Measurements from ENCODE around the gene RBM15B. TPM values are rescaled to one million over a fixed set of nuclear protein-coding genes. Genes with fewer than 3 reads are reported as not detected.
A peak's percentile ranks its signal among the peaks of the same experiment; 100 is the strongest.

RBM15B gene
- total RNA-seq, 2 experiments from 2014 or later = 29.1 to 29.2 TPM

- Mint-ChIP-seq H3K9me3 (no peaks in the 10 kb centered on the region), H3K36me3 (ENCODE audit: low read depth) (peaks cover 75% of the 10 kb centered on the region), H3K27ac (no peak overlapping the region), H3K4me1 (ENCODE audit: low read depth) (no peaks in the 10 kb centered on the region), H3K4me3 (no peak overlapping the region), H3K27me3 (no peaks in the 10 kb centered on the region)
- intact Hi-C loops (cut with DNase I, micrococcal nuclease) = no loop called here
- H3K27ac ChIP-seq (ENCODE audit: low read depth in 1 of 2, low read length in 2 of 2) = no peak overlapping the region
- no peak for TF ChIP-seq CTCF (IDR thresholded peaks at IDR 0.05)
- POLR2A ChIA-PET = interaction anchor here (0.7 kb wide), 1 partner anchor 189 kb away, joined by 4 read pairs; no protein-coding TSS in a partner anchor
- H3K27me3 ChIP-seq (ENCODE audit: control insufficient read depth in 1 of 2, insufficient read depth in 2 of 2, low read length in 2 of 2) = no peaks in the 10 kb centered on the region
- H3K9me3 ChIP-seq (ENCODE audit: control insufficient read depth in 1 of 2, insufficient read depth in 1 of 2, low read length in 2 of 2) = no peaks in the 10 kb centered on the region
- DNase-seq = no peak
- peaks cover 68% of the 10 kb centered on the region for H3K36me3 ChIP-seq (ENCODE audit: insufficient read depth, low read length)
- H3K4me1 ChIP-seq (ENCODE audit: insufficient read depth, low read length) = no peaks in the 10 kb centered on the region
- no peak overlapping the region for H3K4me3 ChIP-seq (ENCODE audit: low read length)
- CTCF ChIA-PET = no interaction called here
- no peak for ATAC-seq (ENCODE audit: poor library complexity)
These were observed 38.1 kb downstream of the RBM15B start for GRCh38 chr3:51429138-51429537.

- Histone ChIP-seq H3K4me1 (ENCODE audit: insufficient read depth, low read length) (no peaks in the 10 kb centered on the region), H3K4me3 (ENCODE audit: low read length) (no peak overlapping the region), H3K9me3 (ENCODE audit: control insufficient read depth in 1 of 2, insufficient read depth in 1 of 2, low read length in 2 of 2) (no peaks in the 10 kb centered on the region), H3K36me3 (ENCODE audit: insufficient read depth, low read length) (peaks cover 58% of the 10 kb centered on the region), H3K27me3 (ENCODE audit: control insufficient read depth in 1 of 2, insufficient read depth in 2 of 2, low read length in 2 of 2) (no peaks in the 10 kb centered on the region), H3K27ac (ENCODE audit: low read depth in 1 of 2, low read length in 2 of 2) (no peak overlapping the region)
- H3K27ac Mint-ChIP-seq = no peak overlapping the region
- ATAC-seq (ENCODE audit: poor library complexity) = no peak
- no peak for DNase-seq
- H3K9me3 Mint-ChIP-seq = no peaks in the 10 kb centered on the region
- H3K4me1 Mint-ChIP-seq (ENCODE audit: low read depth) = peaks cover 8% of the 10 kb centered on the region
- no peak overlapping the region for H3K4me3 Mint-ChIP-seq
- CTCF ChIA-PET = interaction anchor here (1.0 to 2.0 kb wide), 5 partner anchors 9 to 818 kb away, joined by 3 to 17 read pairs (median 5); no protein-coding TSS in a partner anchor
- POLR2A ChIA-PET = interaction anchor here (1.7 to 1.8 kb wide), 2 partner anchors 45 to 49 kb away, joined by 5 read pairs; partner anchors contain the start of gene MANF
- TF ChIP-seq CTCF (IDR thresholded peaks at IDR 0.05) = no peak
- intact Hi-C loops (cut with DNase I, micrococcal nuclease) = loop anchor here (1.0 to 2.0 kb wide), 3 partner anchors 43 to 463 kb away; partner anchors contain the start of gene RBM15B (in 2 of the 2)
- no peaks in the 10 kb centered on the region for H3K27me3 Mint-ChIP-seq
- H3K36me3 Mint-ChIP-seq (ENCODE audit: low read depth) = peaks cover 81% of the 10 kb centered on the region
These were observed 43.0 kb downstream of the RBM15B start for GRCh38 chr3:51434110-51434509.

- CTCF ChIA-PET = interaction anchor here (0.6 to 2.0 kb wide), 7 partner anchors 8 to 819 kb away, joined by 3 to 17 read pairs (median 3); no protein-coding TSS in a partner anchor
- peak; percentile 94 for ATAC-seq (ENCODE audit: poor library complexity)
- Histone ChIP-seq H3K4me1 (ENCODE audit: insufficient read depth, low read length) (no peaks in the 10 kb centered on the region), H3K9me3 (ENCODE audit: control insufficient read depth in 1 of 2, insufficient read depth in 1 of 2, low read length in 2 of 2) (no peaks in the 10 kb centered on the region), H3K36me3 (ENCODE audit: insufficient read depth, low read length) (peaks cover 58% of the 10 kb centered on the region), H3K27me3 (ENCODE audit: control insufficient read depth in 1 of 2, insufficient read depth in 2 of 2, low read length in 2 of 2) (no peaks in the 10 kb centered on the region), H3K4me3 (ENCODE audit: low read length) (no peak overlapping the region), H3K27ac (ENCODE audit: low read depth in 1 of 2, low read length in 2 of 2) (no peak overlapping the region)
- intact Hi-C loops (cut with DNase I, micrococcal nuclease) = loop anchor here (1.0 to 2.0 kb wide), 3 partner anchors 44 to 464 kb away; partner anchors contain the start of gene RBM15B (in 2 of the 2)
- H3K27me3 Mint-ChIP-seq = no peaks in the 10 kb centered on the region
- no peak overlapping the region for H3K27ac Mint-ChIP-seq
- H3K4me1 Mint-ChIP-seq (ENCODE audit: low read depth) = peaks cover 8% of the 10 kb centered on the region
- peak in 13 of 14 experiments; percentile 13 to 77 (median 30) for DNase-seq
- peak; percentile 83 for TF ChIP-seq CTCF (IDR thresholded peaks at IDR 0.05)
- no peaks in the 10 kb centered on the region for H3K9me3 Mint-ChIP-seq
- H3K36me3 Mint-ChIP-seq (ENCODE audit: low read depth) = peaks cover 76% of the 10 kb centered on the region
- POLR2A ChIA-PET = interaction anchor here (1.7 to 1.8 kb wide), 2 partner anchors 45 to 50 kb away, joined by 5 read pairs; partner anchors contain the start of gene MANF
- no peak overlapping the region for H3K4me3 Mint-ChIP-seq
These were observed 43.8 kb downstream of the RBM15B start for GRCh38 chr3:51434746-51435327.

Data from CD4-positive, alpha-beta T cell (primary cell).